Activated CD8-positive, alpha-beta T cell treated with anti-CD3 and anti-CD28 coated beads for 36 hours (primary cell): ENCODE measurements around the gene ABLIM1. TPM values are rescaled to one million over a fixed set of nuclear protein-coding genes. Genes with fewer than 3 reads are reported as not detected.

Experiments used
- ATAC-seq: fragments of 200-7000 bp; cut with Tn5 transposase; one replicate; pipeline ENCODE4 v1.10.0; 2021; ENCODE audit warnings: mild to moderate bottlenecking, moderate library complexity
- CTCF ChIA-PET: fragments of 350-600 bp; sonication (Branson Sonifier 250); formaldehyde crosslinking; loops from one replicate; lab custom pipeline; 2021; ENCODE audit warnings: antibody characterized with exemption; lab: Charles Lee
- POLR2A ChIA-PET: fragments of 350-600 bp; sonication (Branson Sonifier 250); formaldehyde crosslinking; loops from one replicate; lab custom pipeline; 2021; ENCODE audit warnings: antibody characterized with exemption; lab: Charles Lee
- DNase-seq: peaks from one replicate; pipeline ENCODE4 v3.0.0-alpha.2; 2020
- H3K27ac Mint-ChIP-seq: one replicate; pipeline ENCODE4 v1.8.0; 2021; ENCODE audit warnings: mild to moderate bottlenecking, mixed read lengths
- H3K27me3 Mint-ChIP-seq: one replicate; pipeline ENCODE4 v1.8.0; 2021; ENCODE audit warnings: mixed read lengths
- H3K36me3 Mint-ChIP-seq: one replicate; pipeline ENCODE4 v1.8.0; 2021; ENCODE audit warnings: low read depth, mixed read lengths
- H3K4me1 Mint-ChIP-seq: one replicate; pipeline ENCODE4 v1.8.0; 2021; ENCODE audit warnings: low read depth, mixed read lengths
- H3K4me3 Mint-ChIP-seq: one replicate; pipeline ENCODE4 v1.8.0; 2021; ENCODE audit warnings: mild to moderate bottlenecking, moderate library complexity, mixed read lengths
- H3K9me3 Mint-ChIP-seq: one replicate; pipeline ENCODE4 v1.8.0; 2021; ENCODE audit warnings: mixed read lengths
- intact Hi-C: fragments of 100-400 bp; cut with micrococcal nuclease; formaldehyde crosslinking; loops from one replicate; pipeline ENCODE4 v1.10.0; 2022
- total RNA-seq, 2 experiments: library from RNA; stranded (reverse); gene quantifications; one replicate each; pipeline ENCODE4 v1.2.3, GENCODE V29; 2021
- TF ChIP-seq, protein P1 (sequence below): fragments of 200-600 bp; IDR thresholded peaks from one replicate; pipeline ENCODE4 v1.8.0; 2022; ENCODE audit warnings: antibody characterized with exemption, mild to moderate bottlenecking

Gene ABLIM1
- total RNA-seq, 2 experiments from 2014 or later: 148 to 155 TPM

DNA sequence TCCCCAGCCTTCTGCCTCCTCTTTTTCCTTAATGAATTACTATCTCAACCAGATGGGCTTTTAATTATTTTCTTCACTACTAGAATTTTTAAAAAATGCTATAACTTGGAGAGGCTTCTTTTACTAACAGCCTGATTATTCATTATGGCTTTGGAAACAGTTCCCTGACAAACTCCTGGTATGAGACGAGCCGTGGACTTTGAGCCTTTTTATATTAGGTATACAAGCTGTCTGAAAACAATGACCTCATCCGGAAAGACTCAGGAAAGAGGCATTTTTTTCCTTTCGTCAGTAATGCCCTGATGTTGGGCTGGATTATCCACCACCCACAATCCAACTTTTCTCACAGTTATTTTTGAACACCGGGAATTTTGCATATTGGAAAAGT lies 26.7 kb upstream of the ABLIM1 start:
- intact Hi-C loops: no loop called here
- no peaks in the 10 kb centered on the region for H3K9me3 Mint-ChIP-seq
- CTCF ChIA-PET: interaction anchor here (1.5 kb wide), 1 partner anchor 10 kb away, joined by 6 read pairs; no protein-coding TSS in a partner anchor
- no peaks in the 10 kb centered on the region for H3K36me3 Mint-ChIP-seq
- no peak overlapping the region for H3K4me3 Mint-ChIP-seq
- POLR2A ChIA-PET: no interaction called here
- H3K27ac Mint-ChIP-seq: no peak overlapping the region
- H3K4me1 Mint-ChIP-seq: no peaks in the 10 kb centered on the region
- TF ChIP-seq, protein P1, sequence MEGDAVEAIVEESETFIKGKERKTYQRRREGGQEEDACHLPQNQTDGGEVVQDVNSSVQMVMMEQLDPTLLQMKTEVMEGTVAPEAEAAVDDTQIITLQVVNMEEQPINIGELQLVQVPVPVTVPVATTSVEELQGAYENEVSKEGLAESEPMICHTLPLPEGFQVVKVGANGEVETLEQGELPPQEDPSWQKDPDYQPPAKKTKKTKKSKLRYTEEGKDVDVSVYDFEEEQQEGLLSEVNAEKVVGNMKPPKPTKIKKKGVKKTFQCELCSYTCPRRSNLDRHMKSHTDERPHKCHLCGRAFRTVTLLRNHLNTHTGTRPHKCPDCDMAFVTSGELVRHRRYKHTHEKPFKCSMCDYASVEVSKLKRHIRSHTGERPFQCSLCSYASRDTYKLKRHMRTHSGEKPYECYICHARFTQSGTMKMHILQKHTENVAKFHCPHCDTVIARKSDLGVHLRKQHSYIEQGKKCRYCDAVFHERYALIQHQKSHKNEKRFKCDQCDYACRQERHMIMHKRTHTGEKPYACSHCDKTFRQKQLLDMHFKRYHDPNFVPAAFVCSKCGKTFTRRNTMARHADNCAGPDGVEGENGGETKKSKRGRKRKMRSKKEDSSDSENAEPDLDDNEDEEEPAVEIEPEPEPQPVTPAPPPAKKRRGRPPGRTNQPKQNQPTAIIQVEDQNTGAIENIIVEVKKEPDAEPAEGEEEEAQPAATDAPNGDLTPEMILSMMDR: no peak
- DNase-seq (no peak), ATAC-seq (no peak)
- H3K27me3 Mint-ChIP-seq: no peaks in the 10 kb centered on the region

DNA sequence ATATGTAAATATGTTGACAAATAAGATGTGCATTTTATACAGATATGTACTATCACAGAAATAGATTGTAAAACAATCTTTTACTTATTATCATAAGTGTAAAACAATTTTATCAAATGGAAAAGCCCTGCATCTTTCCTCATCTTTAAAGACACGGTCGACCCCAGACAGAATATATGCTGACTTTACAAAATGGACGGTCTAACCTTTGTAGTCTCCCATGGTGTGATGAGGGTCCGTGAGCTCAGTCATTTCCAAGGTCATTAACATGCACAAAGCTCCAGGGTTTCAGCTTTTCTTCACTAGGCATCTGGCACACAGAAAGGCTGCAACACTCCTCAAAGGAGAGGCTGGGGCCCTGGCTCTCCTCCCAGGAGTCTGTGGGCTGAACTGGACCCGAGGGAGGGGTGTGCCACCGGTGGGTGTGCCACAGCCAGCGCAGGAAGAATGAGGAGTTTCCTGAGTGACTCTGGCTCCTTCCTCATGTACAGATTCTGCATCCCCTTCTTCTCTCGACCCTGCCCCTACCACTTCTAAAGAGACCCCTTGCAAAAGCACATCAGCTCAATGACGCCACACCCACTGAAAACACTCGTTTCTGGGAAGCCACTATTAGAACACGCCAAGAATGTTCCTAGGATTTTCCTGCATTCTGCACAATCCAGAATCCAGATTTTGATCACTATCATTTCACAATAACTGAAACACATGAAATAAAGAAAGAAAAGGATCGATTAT lies 26.2 kb upstream of the ABLIM1 start:
- ChIA-PET CTCF (interaction anchor here (1.5 kb wide), 1 partner anchor 11 kb away, joined by 6 read pairs; no protein-coding TSS in a partner anchor), POLR2A (no interaction called here)
- Mint-ChIP-seq H3K36me3 (no peaks in the 10 kb centered on the region), H3K27me3 (no peaks in the 10 kb centered on the region), H3K9me3 (no peaks in the 10 kb centered on the region), H3K27ac (no peak overlapping the region), H3K4me3 (no peak overlapping the region), H3K4me1 (no peaks in the 10 kb centered on the region)
- intact Hi-C loops: no loop called here
- ATAC-seq (no peak), DNase-seq (no peak)
- TF ChIP-seq, protein P1: no peak

DNA sequence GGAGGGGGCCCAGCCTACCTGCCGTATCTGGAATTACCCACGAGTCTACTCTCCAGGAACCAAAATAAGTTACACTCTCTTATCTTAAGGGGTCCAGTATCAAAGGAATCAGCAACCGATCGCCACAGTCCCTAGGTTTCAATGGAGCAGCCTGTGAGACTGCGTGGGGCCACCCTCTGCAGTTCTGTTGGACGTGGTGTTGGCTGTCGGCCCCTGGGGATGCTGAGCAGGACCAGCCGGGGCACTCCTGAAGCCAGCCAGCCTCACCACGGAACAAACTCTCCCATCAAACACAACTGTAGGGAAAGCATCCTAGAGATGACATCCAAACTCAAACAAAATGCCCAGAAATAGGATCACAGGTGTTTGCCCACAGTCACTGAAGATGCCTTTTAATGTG lies 25.5 kb upstream of the ABLIM1 start:
- no peak for ATAC-seq
- Mint-ChIP-seq H3K36me3 (no peaks in the 10 kb centered on the region), H3K27ac (no peak overlapping the region), H3K4me3 (no peak overlapping the region), H3K9me3 (no peaks in the 10 kb centered on the region), H3K27me3 (no peaks in the 10 kb centered on the region), H3K4me1 (no peaks in the 10 kb centered on the region)
- CTCF ChIA-PET: no interaction called here
- no peak for DNase-seq
- POLR2A ChIA-PET: no interaction called here
- TF ChIP-seq, protein P1: no peak
- intact Hi-C loops: no loop called here

DNA sequence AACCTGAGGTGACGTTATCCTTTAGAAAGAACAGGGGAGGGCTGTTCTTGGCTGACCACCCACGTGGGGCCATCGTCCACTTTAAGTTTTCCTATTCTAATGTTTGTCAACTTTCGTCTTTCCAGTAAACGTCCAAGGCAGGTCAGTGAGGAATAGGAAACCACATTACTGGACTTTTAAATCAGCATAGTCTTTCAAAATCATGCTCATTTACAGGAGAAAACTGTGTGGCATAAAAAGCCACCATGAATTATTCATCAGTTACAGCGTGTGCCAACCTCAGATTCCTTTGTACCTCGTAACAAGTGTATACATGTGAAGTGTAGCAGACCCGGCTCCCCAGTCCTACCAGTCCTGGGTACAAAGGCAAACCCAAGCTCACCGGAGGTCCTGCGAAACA lies 25.1 kb upstream of the ABLIM1 start:
- no peak overlapping the region for H3K4me3 Mint-ChIP-seq
- DNase-seq (no peak), ATAC-seq (no peak)
- no peaks in the 10 kb centered on the region for H3K9me3 Mint-ChIP-seq
- TF ChIP-seq, protein P1: no peak
- H3K4me1 Mint-ChIP-seq: no peaks in the 10 kb centered on the region
- intact Hi-C loops: no loop called here
- ChIA-PET CTCF (no interaction called here), POLR2A (no interaction called here)
- H3K27me3 Mint-ChIP-seq: no peaks in the 10 kb centered on the region
- H3K27ac Mint-ChIP-seq: no peak overlapping the region
- no peaks in the 10 kb centered on the region for H3K36me3 Mint-ChIP-seq

DNA sequence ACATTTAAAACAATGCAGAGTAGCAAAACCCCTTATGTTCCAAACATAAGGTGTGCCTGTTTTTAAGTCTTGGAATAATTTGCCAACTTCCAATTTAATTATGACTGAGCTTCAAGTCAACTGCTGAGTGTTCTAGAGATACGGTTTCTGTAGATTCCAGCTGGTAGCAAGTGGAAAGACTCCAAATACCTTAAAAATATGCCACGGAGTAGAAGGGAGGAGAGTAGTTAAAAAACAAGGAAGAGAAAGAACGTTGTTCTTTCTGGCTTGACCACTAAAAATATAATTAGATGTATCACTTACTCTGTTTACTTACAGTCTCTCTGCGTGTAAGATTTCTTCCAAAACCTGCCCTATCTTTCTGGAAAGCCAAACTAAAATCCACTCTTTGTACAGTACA lies 24.5 kb upstream of the ABLIM1 start:
- ATAC-seq: no peak
- Mint-ChIP-seq H3K9me3 (no peaks in the 10 kb centered on the region), H3K27ac (no peak overlapping the region), H3K4me1 (no peaks in the 10 kb centered on the region), H3K36me3 (no peaks in the 10 kb centered on the region), H3K4me3 (no peak overlapping the region), H3K27me3 (no peaks in the 10 kb centered on the region)
- POLR2A ChIA-PET: no interaction called here
- intact Hi-C loops: no loop called here
- CTCF ChIA-PET: interaction anchor here (1.1 to 1.6 kb wide), 2 partner anchors 132 to 379 kb away, joined by 3 to 4 read pairs; no protein-coding TSS in a partner anchor
- TF ChIP-seq, protein P1: no peak
- DNase-seq: no peak
